IMR-90 (cell line): ENCODE data around the gene RALGPS1.

Experiments
- CTCF ChIP-seq: conservative IDR thresholded peaks from 2 replicates; pipeline ENCODE4 v1.5.1; 2012; ENCODE audit warnings: mild to moderate bottlenecking, low read depth, low read length, improper control_type of control experiment
- RAD21 ChIP-seq: IDR thresholded peaks from 2 replicates; pipeline ENCODE4 v1.6.1; 2012; ENCODE audit warnings: low read length, improper control_type of control experiment
- RCOR1 ChIP-seq: IDR thresholded peaks from 2 replicates; pipeline ENCODE4 v1.6.1; 2012; ENCODE audit warnings: mild to moderate bottlenecking, low read length, improper control_type of control experiment; ENCODE audit not compliant: insufficient replicate concordance
- USF2 ChIP-seq: fragments of 150-350 bp; IDR thresholded peaks from 2 replicates; pipeline ENCODE4 v1.6.1; 2017; ENCODE audit warnings: mild to moderate bottlenecking, antibody characterized with exemption, low read length, low read depth

- no peak for TF ChIP-seq CTCF
- TF ChIP-seq RCOR1, result no peak
- TF ChIP-seq USF2, result no peak
- no peak for TF ChIP-seq RAD21
Observed at GRCh38 chr9:126984969-126985368, 70.4 kb downstream of the RALGPS1 start.
